ENCODE results near the gene BEGAIN. TPM values are rescaled to one million over a fixed set of nuclear protein-coding genes. Genes with fewer than 3 reads are reported as not detected.
A peak's percentile ranks its signal among the peaks of the same experiment; 100 is the strongest.

BEGAIN gene
- total RNA-seq, 3 donors from 2014 or later (not counting 1 experiment from before 2014, with no cell fraction given) = 0.11 to 1.3 TPM; not detected in 1

- H3K27me3 ChIP-seq (ENCODE audit: control insufficient read depth, insufficient read depth, low read length) = no peaks in the 10 kb centered on the region
- no peaks in the 10 kb centered on the region for H3K36me3 ChIP-seq (ENCODE audit: control insufficient read depth, insufficient read depth, low read length)
- no peaks in the 10 kb centered on the region for H3K9me3 ChIP-seq (ENCODE audit: control insufficient read depth, insufficient read depth, low read length)
- no peak for TF ChIP-seq CTCF (IDR thresholded peaks at IDR 0.05)
- no peaks in the 10 kb centered on the region for H3K4me1 ChIP-seq (ENCODE audit: control insufficient read depth, insufficient read depth, low read length)
- no peak overlapping the region for H3K4me3 Mint-ChIP-seq
- no peak for DNase-seq
- no peak overlapping the region for H3K27ac ChIP-seq (ENCODE audit: low read length)
- WGBS (ENCODE audit: insufficient coverage) = 100% methylated on average over 3 of the region's 4 CpGs
- no peaks in the 10 kb centered on the region for H3K9me3 Mint-ChIP-seq
- ATAC-seq = no peak
- H3K27me3 Mint-ChIP-seq (ENCODE audit: low read depth in 2 of 2) = no peaks in the 10 kb centered on the region
- intact Hi-C loops (cut with micrococcal nuclease) = no loop called here
- H3K4me3 ChIP-seq (ENCODE audit: low read length) = no peak overlapping the region
- H3K36me3 Mint-ChIP-seq = no peaks in the 10 kb centered on the region
- H3K27ac Mint-ChIP-seq = no peak overlapping the region
- H3K4me1 Mint-ChIP-seq = peaks cover 0 to 6% of the 10 kb centered on the region in 2 donors
Measured at GRCh38 chr14:100494645-100495044, 92.6 kb downstream of the BEGAIN start.

GRCh38 chr14:100490252-100490651 is 97.0 kb downstream of the BEGAIN start:
- H3K4me3 ChIP-seq (ENCODE audit: low read length) = no peak overlapping the region
- ATAC-seq (no peak), DNase-seq (no peak)
- intact Hi-C loops (cut with micrococcal nuclease) = no loop called here
- H3K27ac ChIP-seq (ENCODE audit: low read length) = no peak overlapping the region
- no peaks in the 10 kb centered on the region for H3K9me3 Mint-ChIP-seq
- WGBS (ENCODE audit: insufficient coverage) = 96% methylated on average over 2 of the region's 4 CpGs
- H3K4me1 ChIP-seq (ENCODE audit: control insufficient read depth, insufficient read depth, low read length) = peaks cover 7% of the 10 kb centered on the region
- peaks cover 6% of the 10 kb centered on the region in 2 donors for H3K4me1 Mint-ChIP-seq
- TF ChIP-seq CTCF (IDR thresholded peaks at IDR 0.05) = no peak
- peaks cover 3% of the 10 kb centered on the region for H3K36me3 Mint-ChIP-seq
- no peak overlapping the region for H3K4me3 Mint-ChIP-seq
- no peaks in the 10 kb centered on the region for H3K36me3 ChIP-seq (ENCODE audit: control insufficient read depth, insufficient read depth, low read length)
- no peaks in the 10 kb centered on the region for H3K9me3 ChIP-seq (ENCODE audit: control insufficient read depth, insufficient read depth, low read length)
- no peaks in the 10 kb centered on the region for H3K27me3 ChIP-seq (ENCODE audit: control insufficient read depth, insufficient read depth, low read length)
- no peaks in the 10 kb centered on the region for H3K27me3 Mint-ChIP-seq (ENCODE audit: low read depth in 2 of 2)
- no peak overlapping the region for H3K27ac Mint-ChIP-seq

GRCh38 chr14:100488057-100488456 is 99.2 kb downstream of the BEGAIN start:
- H3K27me3 ChIP-seq (ENCODE audit: control insufficient read depth, insufficient read depth, low read length) = no peaks in the 10 kb centered on the region
- Mint-ChIP-seq H3K4me1 (peaks cover 0 to 6% of the 10 kb centered on the region in 2 donors), H3K9me3 (no peaks in the 10 kb centered on the region), H3K4me3 (no peak overlapping the region), H3K36me3 (peaks cover 9% of the 10 kb centered on the region), H3K27ac (no peak overlapping the region), H3K27me3 (ENCODE audit: low read depth in 2 of 2) (no peaks in the 10 kb centered on the region)
- ATAC-seq (no peak), DNase-seq (peak in 1 of 2 donors; percentile 11)
- WGBS (ENCODE audit: insufficient coverage) = 64% methylated on average over 7 of the region's 7 CpGs
- H3K27ac ChIP-seq (ENCODE audit: low read length) = no peak overlapping the region
- intact Hi-C loops (cut with micrococcal nuclease) = no loop called here
- TF ChIP-seq CTCF (IDR thresholded peaks at IDR 0.05) = no peak
- H3K36me3 ChIP-seq (ENCODE audit: control insufficient read depth, insufficient read depth, low read length) = no peaks in the 10 kb centered on the region
- peaks cover 7% of the 10 kb centered on the region for H3K4me1 ChIP-seq (ENCODE audit: control insufficient read depth, insufficient read depth, low read length)
- H3K4me3 ChIP-seq (ENCODE audit: low read length) = no peak overlapping the region
- H3K9me3 ChIP-seq (ENCODE audit: control insufficient read depth, insufficient read depth, low read length) = no peaks in the 10 kb centered on the region

GRCh38 chr14:100487304-100487703 is 99.9 kb downstream of the BEGAIN start:
- H3K27ac Mint-ChIP-seq = no peak overlapping the region
- H3K4me1 ChIP-seq (ENCODE audit: control insufficient read depth, insufficient read depth, low read length) = peaks cover 7% of the 10 kb centered on the region
- H3K27me3 Mint-ChIP-seq (ENCODE audit: low read depth in 2 of 2) = no peaks in the 10 kb centered on the region
- peaks cover 9% of the 10 kb centered on the region for H3K36me3 Mint-ChIP-seq
- no peaks in the 10 kb centered on the region for H3K9me3 ChIP-seq (ENCODE audit: control insufficient read depth, insufficient read depth, low read length)
- intact Hi-C loops (cut with micrococcal nuclease) = no loop called here
- H3K4me3 ChIP-seq (ENCODE audit: low read length) = no peak overlapping the region
- no peak for DNase-seq
- no peaks in the 10 kb centered on the region for H3K9me3 Mint-ChIP-seq
- no peaks in the 10 kb centered on the region for H3K36me3 ChIP-seq (ENCODE audit: control insufficient read depth, insufficient read depth, low read length)
- H3K4me1 Mint-ChIP-seq = peaks cover 0 to 6% of the 10 kb centered on the region in 2 donors
- no peak for ATAC-seq
- TF ChIP-seq CTCF (IDR thresholded peaks at IDR 0.05) = no peak
- H3K27me3 ChIP-seq (ENCODE audit: control insufficient read depth, insufficient read depth, low read length) = no peaks in the 10 kb centered on the region
- no peak overlapping the region for H3K4me3 Mint-ChIP-seq
- no peak overlapping the region for H3K27ac ChIP-seq (ENCODE audit: low read length)

Measured in natural killer cell (primary cell).